Pancreas (tissue), 10 donors: ENCODE data around the gene LAMA4. TPM values are rescaled to one million over a fixed set of nuclear protein-coding genes. Genes with fewer than 3 reads are reported as not detected.

Experiments
- ATAC-seq, 4 donors: fragments of 200-7000 bp; cut with Tn5 transposase; one replicate each; pipeline versions ENCODE4 v1.8.0 to v1.9.1; 2020; ENCODE audit warnings: mild to moderate bottlenecking in 4 of 4, moderate library complexity in 4 of 4
- DNase-seq, 6 donors: peaks; one replicate each; pipeline ENCODE4 v3.0.0-alpha.2; 2020
- FAIRE-seq: peaks from 2 replicates; lab custom pipeline; 2012; peaks lifted over from hg19 to GRCh38; lab: Jason Lieb, UNC
- H3K27ac ChIP-seq, 4 donors: fragments of 200-600 bp; sonication (generic); 1 replicate in 3 of 4; 2 replicates in 1 of 4; pipeline versions ENCODE4 v1.5.0 to v1.8.0; 2020
- H3K27me3 ChIP-seq, 4 donors: fragments of 200-600 bp; one replicate each; pipeline ENCODE4 v1.8.0; 2021
- H3K36me3 ChIP-seq, 3 donors: fragments of 200-600 bp; sonication (generic) in 1 of 3; one replicate each; pipeline versions ENCODE4 v1.5.0 to v1.8.0; 2020 to 2021
- H3K4me1 ChIP-seq, 3 donors: fragments of 200-600 bp; one replicate each; pipeline ENCODE4 v1.8.0; 2021
- H3K4me3 ChIP-seq, 4 donors: fragments of 200-600 bp; sonication (generic) in 2 of 4; one replicate each; pipeline versions ENCODE4 v1.5.0 to v1.8.0; 2020 to 2021
- H3K9me3 ChIP-seq, 4 donors: fragments of 200-600 bp; one replicate each; pipeline ENCODE4 v1.8.0; 2021
- WGBS, 2 donors: extraction: QIAGEN DNeasy Blood & Tissue Kit; methylation state at CpG; one replicate each; pipeline ENCODE4 v1.1.7; 2013; 5-methylcytosine and 5-hydroxymethylcytosine counted together
- intact Hi-C, 3 donors: fragments of 100-400 bp; cut with DNase I; formaldehyde crosslinking; loops; one replicate each; pipeline versions ENCODE4 v1.11.1 to v1.14.2; 2022
- polyA plus RNA-seq, 2 donors: library from polyadenylated mRNA; stranded (reverse); fragments of 200-250 nt; gene quantifications; one replicate each; pipeline ENCODE4 v1.2.3, GENCODE V29; 2013
- total RNA-seq, 6 donors: library from RNA; stranded (reverse); fragmentation: NEBNext Ultra II Directional in 4 of 6; extraction: Animal tissue kit (Norgen Biotek cat#: 25700) in 4 of 6; gene quantifications; one replicate each; pipeline versions ENCODE4 v1.2.1 to v1.2.4, GENCODE V29; 2021 to 2023
- TF ChIP-seq, protein P1 (sequence below), 4 donors: fragments of 200-600 bp; sonication (generic) in 3 of 4; IDR thresholded peaks; one replicate each; pipeline versions ENCODE4 v1.5.0 to v1.8.0; 2021; ENCODE audit warnings: antibody characterized with exemption in 4 of 4
- donor health status: healthy with polysubstance abuse.
- donor health status: DM: no; HTN: no; CAD: no; lungs with moderate emphysema.
- donor health status: DM: no; HTN: no; CAD: no.
- donor health status: control.
- donor health status: control.
- donor health status: Bipolar disorder and iron deficiency.
- donor health status: DM: yes; HTN: yes; CAD: no.
- donor health status: DM: no; HTN: no; CAD: no.
- donor health status: DM: no; HTN: no; CAD: no.
- donor health status: DM: yes; HTN: yes; CAD: no.

Gene LAMA4
- total and polyA plus RNA-seq, 8 donors = 1.3 to 14.0 (median 4.3) TPM

DNA sequence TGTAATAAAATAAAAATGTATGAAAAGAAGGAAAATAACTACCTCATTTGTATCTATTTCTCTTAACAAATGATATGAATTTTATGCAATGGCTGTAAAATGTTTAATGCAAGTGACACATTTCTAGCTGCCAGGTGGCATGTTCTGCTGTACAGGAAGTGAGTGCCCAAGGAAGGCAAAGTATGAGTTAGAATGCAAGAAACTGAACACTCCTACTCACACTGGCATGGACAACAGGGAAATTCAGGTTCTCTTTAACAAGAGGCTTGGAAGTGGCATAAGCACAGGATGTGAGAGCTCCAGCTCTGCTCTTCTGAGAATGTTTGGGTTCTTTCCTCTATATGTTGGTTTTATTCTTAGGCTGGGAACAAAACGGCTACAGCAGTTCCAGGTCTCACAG, 20.4 kb upstream of the LAMA4 start:
- no peak for DNase-seq
- Histone ChIP-seq H3K27me3 (no peaks in the 10 kb centered on the region), H3K27ac (no peak overlapping the region), H3K9me3 (no peaks in the 10 kb centered on the region), H3K4me3 (no peak overlapping the region), H3K36me3 (no peaks in the 10 kb centered on the region), H3K4me1 (no peaks in the 10 kb centered on the region)
- TF ChIP-seq, protein P1, sequence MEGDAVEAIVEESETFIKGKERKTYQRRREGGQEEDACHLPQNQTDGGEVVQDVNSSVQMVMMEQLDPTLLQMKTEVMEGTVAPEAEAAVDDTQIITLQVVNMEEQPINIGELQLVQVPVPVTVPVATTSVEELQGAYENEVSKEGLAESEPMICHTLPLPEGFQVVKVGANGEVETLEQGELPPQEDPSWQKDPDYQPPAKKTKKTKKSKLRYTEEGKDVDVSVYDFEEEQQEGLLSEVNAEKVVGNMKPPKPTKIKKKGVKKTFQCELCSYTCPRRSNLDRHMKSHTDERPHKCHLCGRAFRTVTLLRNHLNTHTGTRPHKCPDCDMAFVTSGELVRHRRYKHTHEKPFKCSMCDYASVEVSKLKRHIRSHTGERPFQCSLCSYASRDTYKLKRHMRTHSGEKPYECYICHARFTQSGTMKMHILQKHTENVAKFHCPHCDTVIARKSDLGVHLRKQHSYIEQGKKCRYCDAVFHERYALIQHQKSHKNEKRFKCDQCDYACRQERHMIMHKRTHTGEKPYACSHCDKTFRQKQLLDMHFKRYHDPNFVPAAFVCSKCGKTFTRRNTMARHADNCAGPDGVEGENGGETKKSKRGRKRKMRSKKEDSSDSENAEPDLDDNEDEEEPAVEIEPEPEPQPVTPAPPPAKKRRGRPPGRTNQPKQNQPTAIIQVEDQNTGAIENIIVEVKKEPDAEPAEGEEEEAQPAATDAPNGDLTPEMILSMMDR (IDR thresholded peaks at IDR 0.05) = no peak
- WGBS, 2 donors = 49 to 59% methylated on average over 1 of the region's 1 CpG
- ATAC-seq = no peak
- no peak for FAIRE-seq
- intact Hi-C loops = no loop called here

DNA sequence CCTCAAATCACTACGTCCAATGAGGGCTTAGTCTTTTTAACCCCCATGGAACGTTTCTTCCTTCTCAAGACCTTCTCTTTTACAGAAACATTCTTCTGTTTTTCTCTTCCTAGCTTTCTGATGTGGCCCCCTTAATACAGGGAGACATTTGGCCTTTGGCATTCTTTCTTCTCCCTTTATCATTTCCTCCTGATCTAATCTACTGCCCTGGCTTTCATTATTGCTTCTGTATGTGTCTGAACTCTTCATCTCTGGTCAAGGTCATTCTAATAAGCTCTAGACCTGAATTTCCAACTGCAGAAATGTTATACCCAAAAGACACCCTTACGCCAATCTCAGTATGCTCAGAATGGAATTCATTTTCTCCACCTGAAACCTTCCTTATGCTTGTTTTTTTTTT, 18.4 kb upstream of the LAMA4 start:
- TF ChIP-seq, protein P1 (IDR thresholded peaks at IDR 0.05) = no peak
- Histone ChIP-seq H3K9me3 (no peaks in the 10 kb centered on the region), H3K4me3 (no peak overlapping the region), H3K27ac (no peak overlapping the region), H3K27me3 (no peaks in the 10 kb centered on the region), H3K4me1 (no peaks in the 10 kb centered on the region), H3K36me3 (no peaks in the 10 kb centered on the region)
- FAIRE-seq (no peak), DNase-seq (no peak), ATAC-seq (no peak)
- WGBS, 2 donors = 77 to 79% methylated on average over 3 of the region's 3 CpGs
- intact Hi-C loops = no loop called here

DNA sequence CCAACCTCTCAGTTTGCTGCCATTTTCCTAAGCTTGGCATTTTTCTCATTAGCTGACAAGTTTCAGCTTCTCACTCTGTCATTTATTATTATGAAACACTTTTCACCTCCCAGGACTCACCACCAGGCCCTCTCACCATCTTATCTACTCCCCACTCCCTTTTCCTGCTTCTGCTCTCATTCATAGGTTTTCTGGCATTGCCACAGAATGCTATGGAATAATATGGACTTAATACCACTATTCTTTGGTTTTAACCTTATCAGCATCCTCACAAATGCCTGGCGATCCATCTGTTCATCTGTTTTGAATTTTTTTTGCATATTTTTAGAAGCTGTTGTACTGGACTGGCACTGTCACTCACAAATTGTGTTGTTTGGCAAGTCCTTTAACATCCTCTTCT, 16.4 kb upstream of the LAMA4 start:
- DNase-seq = no peak
- H3K4me3 ChIP-seq = no peak overlapping the region
- FAIRE-seq = no peak
- H3K4me1 ChIP-seq = no peaks in the 10 kb centered on the region
- intact Hi-C loops = no loop called here
- ATAC-seq = no peak
- no peak overlapping the region for H3K27ac ChIP-seq
- no peaks in the 10 kb centered on the region for H3K9me3 ChIP-seq
- H3K36me3 ChIP-seq = no peaks in the 10 kb centered on the region
- 70 to 86% methylated on average over 1 of the region's 1 CpG for WGBS, 2 donors
- TF ChIP-seq, protein P1 (IDR thresholded peaks at IDR 0.05) = no peak
- H3K27me3 ChIP-seq = no peaks in the 10 kb centered on the region

GRCh38 chr6:112269979-112270566, 15.7 kb upstream of the LAMA4 start:
- FAIRE-seq (no peak), DNase-seq (no peak), ATAC-seq (no peak)
- TF ChIP-seq, protein P1 (IDR thresholded peaks at IDR 0.05) = no peak
- Histone ChIP-seq H3K9me3 (no peaks in the 10 kb centered on the region), H3K4me3 (no peak overlapping the region), H3K36me3 (no peaks in the 10 kb centered on the region), H3K27me3 (no peaks in the 10 kb centered on the region), H3K27ac (no peak overlapping the region), H3K4me1 (no peaks in the 10 kb centered on the region)
- 78 to 85% methylated on average over 3 of the region's 3 CpGs for WGBS, 2 donors
- intact Hi-C loops = no loop called here

- intact Hi-C loops = no loop called here
- H3K27ac ChIP-seq = no peak overlapping the region
- ATAC-seq = no peak
- TF ChIP-seq, protein P1 (IDR thresholded peaks at IDR 0.05) = no peak
- H3K4me1 ChIP-seq = no peaks in the 10 kb centered on the region
- no peak overlapping the region for H3K4me3 ChIP-seq
- no peaks in the 10 kb centered on the region for H3K36me3 ChIP-seq
- no peaks in the 10 kb centered on the region for H3K9me3 ChIP-seq
- no peak for FAIRE-seq
- no peak for DNase-seq
- 82 to 90% methylated on average over 5 of the region's 5 CpGs for WGBS, 2 donors
- H3K27me3 ChIP-seq = no peaks in the 10 kb centered on the region
Observed at GRCh38 chr6:112269114-112269513, 14.7 kb upstream of the LAMA4 start.
